Uterus (tissue), 2 donors: ENCODE data around the gene LYRM4.

Experiments used
- CTCF ChIP-seq, 4 experiments: fragments of 200-600 bp in 2 of 4; fragments of 450-650 bp in 2 of 4; sonication (generic) in 2 of 4; IDR thresholded peaks; one replicate each; pipeline ENCODE4 v1.5.1; 2016 to 2019; ENCODE audit warnings: antibody characterized with exemption in 4 of 4, mild to moderate bottlenecking in 2 of 4, moderate library complexity in 1 of 4
- POLR2A ChIP-seq, 2 donors: fragments of 450-650 bp; IDR thresholded peaks; one replicate each; pipeline ENCODE4 v1.6.1; 2016; ENCODE audit warnings: antibody characterized with exemption in 2 of 2, mild to moderate bottlenecking in 1 of 2, moderate library complexity in 1 of 2

GRCh38 chr6:5238336-5238735, 22.4 kb downstream of the LYRM4 start:
- TF ChIP-seq CTCF (IDR thresholded peaks at IDR 0.05): no peak
- TF ChIP-seq POLR2A (IDR thresholded peaks at IDR 0.05): no peak
